Neuronal stem cell (in vitro differentiated cells): ENCODE measurements around the gene HNRNPAB.

Source experiments
- DNase-seq: peaks from one replicate; pipeline ENCODE4 v3.0.0-alpha.2; 2013; ENCODE audit warnings: low spot score
- H2AFZ ChIP-seq: one replicate; pipeline ENCODE4 v1.6.1; 2013; ENCODE audit warnings: mild to moderate bottlenecking, low read length, inconsistent platforms
- H2AK5ac ChIP-seq: 2 replicates; pipeline ENCODE4 v1.6.1; 2013; ENCODE audit warnings: low read depth, mild to moderate bottlenecking, inconsistent platforms, low read length, moderate library complexity, mixed read lengths
- H2BK120ac ChIP-seq: 2 replicates; pipeline ENCODE4 v1.6.1; 2013; ENCODE audit warnings: low read depth, mild to moderate bottlenecking, inconsistent platforms, low read length, moderate library complexity, mixed read lengths
- H2BK12ac ChIP-seq: one replicate; pipeline ENCODE4 v1.6.1; 2013; ENCODE audit warnings: low read length, inconsistent platforms
- H2BK15ac ChIP-seq: 2 replicates; pipeline ENCODE4 v1.6.1; 2013; ENCODE audit warnings: mild to moderate bottlenecking, low read length, inconsistent platforms, mixed read lengths
- H2BK5ac ChIP-seq: one replicate; pipeline ENCODE4 v1.6.1; 2013; ENCODE audit warnings: inconsistent platforms, mild to moderate bottlenecking, low read length, moderate library complexity
- H3K14ac ChIP-seq: one replicate; pipeline ENCODE4 v1.6.1; 2013; ENCODE audit warnings: low read length, inconsistent platforms
- H3K18ac ChIP-seq: 2 replicates; pipeline ENCODE4 v1.6.1; 2013; ENCODE audit warnings: low read length, inconsistent platforms
- H3K23ac ChIP-seq: 2 replicates; pipeline ENCODE4 v1.6.1; 2013; ENCODE audit warnings: low read depth, mild to moderate bottlenecking, mixed read lengths, low read length, inconsistent platforms; ENCODE audit not compliant: poor library complexity
- H3K27ac ChIP-seq: replicated peaks from 3 replicates; pipeline ENCODE4 v1.5.1; 2013; ENCODE audit warnings: low read length, inconsistent platforms
- H3K27me3 ChIP-seq, 3 experiments: 2 replicates each; pipeline ENCODE4 v1.6.1; 2013; ENCODE audit warnings: low read length in 3 of 3, mild to moderate bottlenecking in 2 of 3, inconsistent platforms in 1 of 3, low read depth in 1 of 3, mixed read lengths in 1 of 3, moderate library complexity in 1 of 3; ENCODE audit not compliant: control insufficient read depth in 3 of 3, insufficient read depth in 3 of 3
- H3K36me3 ChIP-seq, 2 donors: replicated peaks in 1 of 2; 2 replicates each; pipeline ENCODE4 v1.6.1; 2013; ENCODE audit warnings: low read length in 2 of 2; ENCODE audit not compliant: control insufficient read depth in 2 of 2, insufficient read depth in 2 of 2
- H3K4ac ChIP-seq: 2 replicates; pipeline ENCODE4 v1.6.1; 2013; ENCODE audit warnings: inconsistent platforms, mild to moderate bottlenecking, low read length, moderate library complexity
- H3K4me1 ChIP-seq, 2 donors: 1 replicate in 1 of 2; 2 replicates in 1 of 2; pipeline ENCODE4 v1.6.1; 2013; ENCODE audit warnings: low read length in 2 of 2, low read depth in 1 of 2; ENCODE audit not compliant: control insufficient read depth in 2 of 2, insufficient read depth in 1 of 2
- H3K4me2 ChIP-seq: one replicate; pipeline ENCODE4 v1.6.1; 2013; ENCODE audit warnings: mild to moderate bottlenecking, low read length, inconsistent platforms; ENCODE audit not compliant: insufficient read depth, poor library complexity, severe bottlenecking
- H3K4me3 ChIP-seq, 2 donors: 2 replicates each; pipeline ENCODE4 v1.5.1; 2013; ENCODE audit warnings: low read length in 2 of 2, mild to moderate bottlenecking in 2 of 2, inconsistent platforms in 1 of 2, moderate library complexity in 1 of 2
- H3K79me1 ChIP-seq: one replicate; pipeline ENCODE4 v1.6.1; 2013; ENCODE audit warnings: low read depth, mild to moderate bottlenecking, inconsistent platforms, low read length, moderate library complexity
- H3K9ac ChIP-seq: one replicate; pipeline ENCODE4 v1.6.1; 2013; ENCODE audit warnings: mild to moderate bottlenecking, low read depth, low read length, inconsistent platforms; ENCODE audit not compliant: poor library complexity
- H3K9me3 ChIP-seq, 2 donors: replicated peaks in 1 of 2; 2 replicates each; pipeline versions ENCODE3 to v1.6.1; 2013; ENCODE audit warnings: low read length in 2 of 2, mild to moderate bottlenecking in 2 of 2, inconsistent platforms in 1 of 2, low read depth in 1 of 2, mixed read lengths in 1 of 2, moderate library complexity in 1 of 2; ENCODE audit not compliant: control insufficient read depth in 2 of 2, insufficient read depth in 1 of 2
- H4K8ac ChIP-seq: one replicate; pipeline ENCODE4 v1.6.1; 2013; ENCODE audit warnings: low read depth, mild to moderate bottlenecking, inconsistent platforms, low read length, moderate library complexity
- H4K91ac ChIP-seq: one replicate; pipeline ENCODE4 v1.6.1; 2013; ENCODE audit warnings: low read length, low read depth, mild to moderate bottlenecking, inconsistent platforms; ENCODE audit not compliant: poor library complexity
- WGBS, 2 donors: extraction: QIAGEN DNeasy Blood & Tissue Kit; methylation state at CpG; one replicate each; pipeline ENCODE4 v1.1.7; 2013; ENCODE audit warnings: missing lambda C conversion rate in 2 of 2, mixed read lengths in 1 of 2; ENCODE audit not compliant: insufficient read length in 2 of 2, insufficient replicate concordance in 1 of 2; ENCODE audit errors: extremely low coverage in 2 of 2; 5-methylcytosine and 5-hydroxymethylcytosine counted together

The HNRNPAB gene

GRCh38 chr5:178256746-178257145 is 52.4 kb downstream of the HNRNPAB start:
- no CpG with 5 or more reads among the region's 19 CpGs for WGBS, 2 donors
- Histone ChIP-seq H3K27ac (no peak overlapping the region), H2AFZ (no peak overlapping the region), H2BK12ac (peak overlapping the region; percentile 6), H3K14ac (peak overlapping the region; percentile 78), H2BK5ac (peak overlapping the region; percentile 88), H3K4me2 (no peak overlapping the region), H2BK120ac (no peak overlapping the region), H3K4ac (no peak overlapping the region), H3K23ac (peak overlapping the region; percentile 52), H4K91ac (no peak overlapping the region), H3K27me3 (no peaks in the 10 kb centered on the region), H2BK15ac (peak overlapping the region; percentile 55), H3K9ac (no peak overlapping the region), H3K36me3 (no peaks in the 10 kb centered on the region), H3K9me3 (no peaks in the 10 kb centered on the region), H3K4me3 (no peak overlapping the region), H4K8ac (peak overlapping the region; percentile 23), H3K4me1 (peaks cover 5 to 6% of the 10 kb centered on the region in 2 donors), H2AK5ac (peak overlapping the region; percentile 96), H3K18ac (peak overlapping the region; percentile 67), H3K79me1 (no peaks in the 10 kb centered on the region)
- DNase-seq = no peak

GRCh38 chr5:178257650-178258049 is 53.3 kb downstream of the HNRNPAB start:
- Histone ChIP-seq H3K18ac (peak overlapping the region; percentile 78), H3K9me3 (no peaks in the 10 kb centered on the region), H2BK5ac (peak overlapping the region; percentile 4), H2BK120ac (no peak overlapping the region), H3K27me3 (no peaks in the 10 kb centered on the region), H3K4me3 (no peak overlapping the region), H3K36me3 (no peaks in the 10 kb centered on the region), H4K91ac (no peak overlapping the region), H2BK12ac (no peak overlapping the region), H4K8ac (no peak overlapping the region), H3K9ac (no peak overlapping the region), H3K27ac (no peak overlapping the region), H3K4me2 (no peak overlapping the region), H2AK5ac (peak overlapping the region; percentile 96), H3K4ac (no peak overlapping the region), H3K4me1 (peaks cover 5 to 6% of the 10 kb centered on the region in 2 donors), H3K14ac (no peak overlapping the region), H3K23ac (no peak overlapping the region), H3K79me1 (no peaks in the 10 kb centered on the region), H2AFZ (no peak overlapping the region), H2BK15ac (peak overlapping the region; percentile 55)
- WGBS, 2 donors = no CpG with 5 or more reads among the region's 4 CpGs
- no peak for DNase-seq

- Histone ChIP-seq H3K18ac (no peak overlapping the region), H2AFZ (no peak overlapping the region), H3K79me1 (no peaks in the 10 kb centered on the region), H2AK5ac (no peak overlapping the region), H3K9ac (no peak overlapping the region), H2BK12ac (no peak overlapping the region), H3K27me3 (no peaks in the 10 kb centered on the region), H4K91ac (no peak overlapping the region), H3K14ac (no peak overlapping the region), H3K4ac (no peak overlapping the region), H3K36me3 (no peaks in the 10 kb centered on the region), H3K27ac (no peak overlapping the region), H2BK5ac (no peak overlapping the region), H3K4me1 (peaks cover 5 to 6% of the 10 kb centered on the region in 2 donors), H3K9me3 (no peaks in the 10 kb centered on the region), H3K23ac (peak overlapping the region; percentile 59), H2BK15ac (no peak overlapping the region), H2BK120ac (no peak overlapping the region), H4K8ac (no peak overlapping the region), H3K4me2 (no peak overlapping the region), H3K4me3 (no peak overlapping the region)
- no peak for DNase-seq
- WGBS, 2 donors = no CpG with 5 or more reads among the region's 21 CpGs
Observed at GRCh38 chr5:178259623-178260536, 55.5 kb downstream of the HNRNPAB start.
